IMR-90 (cell line): ENCODE results near the gene PRKCSH. TPM values are rescaled to one million over a fixed set of nuclear protein-coding genes. Genes with fewer than 3 reads are reported as not detected.

Experiments
- ATAC-seq: fragments of 200-7000 bp; cut with Tn5 transposase; 2 replicates; pipeline ENCODE4 v1.9.1; 2020; ENCODE audit warnings: low read depth, mild to moderate bottlenecking, moderate library complexity
- BruUV-seq: library from RNA; stranded (reverse); fragments of 400-500 nt; replicated peaks from 2 replicates; lab custom pipeline; 2021; lab: Mats Ljungman, UMichigan
- CTCF ChIA-PET: fragments of 300-600 bp; formaldehyde crosslinking; extraction: SDS; loops from one replicate; lab custom pipeline; 2021; ENCODE audit warnings: antibody characterized with exemption; lab: Yijun Ruan, JAX
- POLR2A ChIA-PET: fragments of 300-600 bp; sonication (Branson Sonifier 250); formaldehyde crosslinking; loops from one replicate; lab custom pipeline; 2022; ENCODE audit warnings: antibody characterized with exemption; ENCODE audit not compliant: unreplicated experiment; lab: Charles Lee
- DNase-seq: peaks from one replicate; pipeline ENCODE4 v3.0.0; 2013
- H2AFZ ChIP-seq: replicated peaks from 2 replicates; pipeline ENCODE3; 2013; ENCODE audit warnings: low read length, mild to moderate bottlenecking; ENCODE audit not compliant: poor library complexity
- H2AK5ac ChIP-seq: 2 replicates; pipeline ENCODE4 v1.6.1; 2013; ENCODE audit warnings: low read depth, low read length, inconsistent platforms
- H2AK9ac ChIP-seq: replicated peaks from 2 replicates; pipeline ENCODE3; 2013; ENCODE audit warnings: mild to moderate bottlenecking, low read depth, low read length, moderate library complexity; ENCODE audit not compliant: poor library complexity
- H2BK120ac ChIP-seq: 2 replicates; pipeline ENCODE4 v1.6.1; 2013; ENCODE audit warnings: low read depth, low read length, inconsistent platforms
- H2BK15ac ChIP-seq: 3 replicates; pipeline ENCODE4 v1.6.1; 2013; ENCODE audit warnings: low read depth, low read length, inconsistent platforms
- H2BK20ac ChIP-seq: 2 replicates; pipeline ENCODE4 v1.6.1; 2013; ENCODE audit warnings: low read depth, mild to moderate bottlenecking, inconsistent platforms, low read length, moderate library complexity
- H2BK5ac ChIP-seq: 2 replicates; pipeline ENCODE4 v1.6.1; 2013; ENCODE audit warnings: mild to moderate bottlenecking, low read depth, low read length, inconsistent platforms; ENCODE audit not compliant: poor library complexity, severe bottlenecking
- H3K14ac ChIP-seq: replicated peaks from 2 replicates; pipeline ENCODE4 v1.6.1; 2013; ENCODE audit warnings: low read depth, low read length, inconsistent platforms
- H3K18ac ChIP-seq: 2 replicates; pipeline ENCODE4 v1.6.1; 2013; ENCODE audit warnings: low read depth, low read length, control low read depth
- H3K23ac ChIP-seq: 2 replicates; pipeline ENCODE4 v1.6.1; 2013; ENCODE audit warnings: low read depth, low read length, inconsistent platforms
- H3K27ac ChIP-seq: 2 replicates; pipeline ENCODE4 v1.5.1; 2013; ENCODE audit warnings: mild to moderate bottlenecking, control low read depth, low read length; ENCODE audit not compliant: insufficient read depth
- H3K27me3 ChIP-seq: 2 replicates; pipeline ENCODE4 v1.6.1; 2013; ENCODE audit warnings: low read length; ENCODE audit not compliant: control insufficient read depth, insufficient read depth
- H3K36me3 ChIP-seq: 2 replicates; pipeline ENCODE4 v1.6.1; 2013; ENCODE audit warnings: low read length, mixed read lengths; ENCODE audit not compliant: control insufficient read depth, insufficient read depth
- H3K4ac ChIP-seq: 2 replicates; pipeline ENCODE4 v1.6.1; 2013; ENCODE audit warnings: low read depth, low read length, inconsistent platforms
- H3K4me1 ChIP-seq: 2 replicates; pipeline ENCODE4 v1.6.1; 2013; ENCODE audit warnings: low read length, mixed read lengths; ENCODE audit not compliant: control insufficient read depth, insufficient read depth
- H3K4me2 ChIP-seq: 2 replicates; pipeline ENCODE4 v1.6.1; 2013; ENCODE audit warnings: low read depth, mild to moderate bottlenecking, control low read depth, low read length, moderate library complexity
- H3K4me3 ChIP-seq: 2 replicates; pipeline ENCODE4 v1.5.1; 2013; ENCODE audit warnings: low read depth, mild to moderate bottlenecking, control low read depth, low read length, moderate library complexity; ENCODE audit not compliant: insufficient read depth
- H3K56ac ChIP-seq: 2 replicates; pipeline ENCODE4 v1.6.1; 2013; ENCODE audit warnings: low read length, inconsistent platforms; ENCODE audit not compliant: insufficient read depth; ENCODE audit errors: extremely low read depth
- H3K79me1 ChIP-seq, 2 experiments: 2 replicates each; pipeline ENCODE4 v1.6.1; 2013; ENCODE audit warnings: low read length in 2 of 2, inconsistent platforms in 1 of 2, low read depth in 1 of 2
- H3K9ac ChIP-seq: 2 replicates; pipeline ENCODE4 v1.6.1; 2013; ENCODE audit warnings: low read depth, low read length, control low read depth
- H3K9me1 ChIP-seq: 2 replicates; pipeline ENCODE4 v1.6.1; 2013; ENCODE audit warnings: low read length, inconsistent platforms; ENCODE audit not compliant: insufficient read depth
- H3K9me3 ChIP-seq: 2 replicates; pipeline ENCODE4 v1.6.1; 2013; ENCODE audit warnings: low read length; ENCODE audit not compliant: control insufficient read depth, insufficient read depth
- H4K20me1 ChIP-seq: 2 replicates; pipeline ENCODE4 v1.6.1; 2013; ENCODE audit warnings: low read length, inconsistent platforms; ENCODE audit not compliant: insufficient read depth
- H4K5ac ChIP-seq: 2 replicates; pipeline ENCODE4 v1.6.1; 2013; ENCODE audit warnings: mild to moderate bottlenecking, low read depth, low read length, control low read depth
- H4K8ac ChIP-seq, 2 experiments: 2 replicates each; pipeline ENCODE4 v1.6.1; 2013; ENCODE audit warnings: low read depth in 2 of 2, low read length in 2 of 2, control low read depth in 1 of 2, inconsistent platforms in 1 of 2
- H4K91ac ChIP-seq: 2 replicates; pipeline ENCODE4 v1.6.1; 2013; ENCODE audit warnings: low read depth, low read length, inconsistent platforms; ENCODE audit not compliant: insufficient read depth
- CEBPB ChIP-seq: IDR thresholded peaks from 2 replicates; pipeline ENCODE4 v1.6.1; 2012; ENCODE audit warnings: low read depth, low read length, improper control_type of control experiment
- NFE2L2 ChIP-seq: fragments of 150-350 bp; IDR thresholded peaks from 2 replicates; pipeline ENCODE4 v1.6.1; 2016; ENCODE audit warnings: low read depth, mild to moderate bottlenecking, low read length
- POLR2A ChIP-seq: IDR thresholded peaks from 2 replicates; pipeline ENCODE4 v1.6.1; 2012; ENCODE audit warnings: mild to moderate bottlenecking, low read depth, low read length
- RCOR1 ChIP-seq: IDR thresholded peaks from 2 replicates; pipeline ENCODE4 v1.6.1; 2012; ENCODE audit warnings: mild to moderate bottlenecking, low read length, improper control_type of control experiment; ENCODE audit not compliant: insufficient replicate concordance
- RFX5 ChIP-seq: IDR thresholded peaks from 2 replicates; pipeline ENCODE4 v1.8.0; 2012; ENCODE audit warnings: low read depth, mild to moderate bottlenecking, low read length, moderate library complexity
- SMC3 ChIP-seq: fragments of 150-350 bp; IDR thresholded peaks from 2 replicates; pipeline ENCODE4 v1.6.1; 2016; ENCODE audit warnings: low read depth, mild to moderate bottlenecking, antibody characterized with exemption, low read length, moderate library complexity
- USF2 ChIP-seq: fragments of 150-350 bp; IDR thresholded peaks from 2 replicates; pipeline ENCODE4 v1.6.1; 2017; ENCODE audit warnings: mild to moderate bottlenecking, antibody characterized with exemption, low read length, low read depth
- WGBS, 2 experiments: methylation state at CpG; one replicate each; pipeline versions ENCODE4 v1.1.5 to v1.1.7; 2013; ENCODE audit warnings: missing lambda C conversion rate in 2 of 2; ENCODE audit not compliant: insufficient read length in 1 of 2; ENCODE audit errors: extremely low coverage in 2 of 2; 5-methylcytosine and 5-hydroxymethylcytosine counted together
- dilution Hi-C: fragments of 300-500 bp; cut with HindIII; formaldehyde crosslinking; loops from one replicate; pipeline ENCODE4 v1.14.3; 2018; ENCODE audit warnings: low sequenced_read_pairs; ENCODE audit not compliant: unreplicated experiment
- in situ Hi-C: fragments of 300-500 bp; cut with MboI; formaldehyde crosslinking; loops from 3 replicates; pipeline ENCODE4 v1.14.3; 2019; ENCODE audit warnings: low sequenced_read_pairs, inconsistent platforms, mixed read lengths
- intact Hi-C: fragments of 100-400 bp; cut with micrococcal nuclease; formaldehyde crosslinking; loops from 2 replicates; pipeline ENCODE4 v1.10.0; 2022
- polyA plus RNA-seq, 3 experiments: library from polyadenylated mRNA; depleted of rRNA; stranded (reverse); fragments of >200 nt; gene quantifications; 2 replicates each; pipeline ENCODE4 v1.2.3, GENCODE V29; 2012; ENCODE audit warnings: low replicate concordance in 1 of 3
- total RNA-seq: library from RNA; depleted of rRNA; stranded (reverse); fragments of >200 nt; gene quantifications from 2 replicates; pipeline ENCODE4 v1.2.3, GENCODE V29; 2012

PRKCSH gene
- total and polyA plus RNA-seq, 2 of the 4 experiments (the other 2 are of a cell fraction): 36.0 to 252 TPM

GRCh38 chr19:11410682-11411081 lies 24.8 kb upstream of the PRKCSH start:
- dilution Hi-C loops: no loop called here

More at GRCh38 chr19:11410682-11411081, 24.8 kb upstream of the PRKCSH start:
- Histone ChIP-seq H3K9me3 (no peaks in the 10 kb centered on the region), H2AK5ac (no peak overlapping the region), H2AFZ (no peak overlapping the region), H3K14ac (no peak overlapping the region), H3K9ac (no peak overlapping the region), H4K8ac (no peak overlapping the region), H2AK9ac (no peak overlapping the region), H3K9me1 (no peaks in the 10 kb centered on the region), H2BK20ac (no peak overlapping the region), H3K27me3 (peaks cover 2% of the 10 kb centered on the region), H3K18ac (no peak overlapping the region), H4K91ac (no peak overlapping the region), H2BK15ac (no peak overlapping the region), H3K4me2 (no peak overlapping the region), H4K20me1 (no peaks in the 10 kb centered on the region; the same call in 1 of the 2 replicates), H3K36me3 (no peaks in the 10 kb centered on the region), H2BK120ac (no peak overlapping the region), H2BK5ac (no peak overlapping the region), H3K23ac (no peak overlapping the region), H4K5ac (no peak overlapping the region), H3K27ac (no peak overlapping the region), H3K79me1 (no peaks in the 10 kb centered on the region), H3K4me1 (no peaks in the 10 kb centered on the region), H3K4ac (no peak overlapping the region), H3K4me3 (no peak overlapping the region), H3K56ac (no peak overlapping the region)
- WGBS, 2 experiments: 88% methylated on average over 1 of the region's 8 CpGs; no CpG with 5 or more reads in 1 of the 2 experiments
- ATAC-seq (peak; percentile 46), DNase-seq (peak; percentile 37)
- intact Hi-C loops: no loop called here
- ChIA-PET POLR2A (no interaction called here), CTCF (interaction anchor here (1.5 kb wide), 1 partner anchor 14 kb away, joined by 3 read pairs; no protein-coding TSS in a partner anchor)
- in situ Hi-C loops: no loop called here
- BruUV-seq: no TSS peak
- TF ChIP-seq RCOR1 (no peak), RFX5 (no peak), SMC3 (no peak), NFE2L2 (no peak), CEBPB (no peak), POLR2A (no peak), USF2 (no peak)
